ENCODE measurements around the gene GRID1. TPM values are rescaled to one million over a fixed set of nuclear protein-coding genes. Genes with fewer than 3 reads are reported as not detected.
A peak's percentile ranks its signal among the peaks of the same experiment; 100 is the strongest.

Gene GRID1
- total RNA-seq, 4 donors from 2014 or later = 0.40 to 1.9 (median 1.00) TPM

GRCh38 chr10:86399879-86400704 is 33.5 kb upstream of the GRID1 start:
- peak overlapping the region; percentile 33 to 71 (median 60) for H3K4me3 ChIP-seq
- H3K36me3 ChIP-seq = no peaks in the 10 kb centered on the region
- peak overlapping the region; percentile 80 to 94 (median 87) for H3K27ac ChIP-seq
- intact Hi-C loops (cut with DNase I; ENCODE audit: low total_unique reads) (loop anchor here (5.0 kb wide), 1 partner anchor 187 kb away; no protein-coding TSS in a partner anchor), in situ Hi-C loops (cut with MboI; ENCODE audit: low pct_ligation_motif_present in 1 of 4, low pct_unique_long_range_greater_than_20kb in 1 of 4, low sequenced_read_pairs in 3 of 4) (loop anchor here (5.0 to 25.0 kb wide), 3 partner anchors 185 to 187 kb away; no protein-coding TSS in a partner anchor)
- peaks cover 9 to 30% (median 26%) of the 10 kb centered on the region in 4 donors for H3K4me1 ChIP-seq
- peak; percentile 4 to 60 (median 49) for TF ChIP-seq POLR2AphosphoS5 (IDR thresholded peaks at IDR 0.05)
- no peak for TF ChIP-seq EP300 (IDR thresholded peaks at IDR 0.05; ENCODE audit: low read depth)
- peak; percentile 7 for TF ChIP-seq POLR2A (IDR thresholded peaks at IDR 0.05)
- peak; percentile 90 to 95 (median 93) for TF ChIP-seq CTCF (IDR thresholded peaks at IDR 0.05)
- H3K9me3 ChIP-seq = no peaks in the 10 kb centered on the region
- DNase-seq = peak; percentile 97
- 0% methylated on average over 54 of the region's 90 CpGs; no CpG with 5 or more reads in 1 of the 2 donors for WGBS, 2 donors (ENCODE audit: low coverage in 1 of 2)
- peaks cover 24% of the 10 kb centered on the region for H3K27me3 ChIP-seq

DNA sequence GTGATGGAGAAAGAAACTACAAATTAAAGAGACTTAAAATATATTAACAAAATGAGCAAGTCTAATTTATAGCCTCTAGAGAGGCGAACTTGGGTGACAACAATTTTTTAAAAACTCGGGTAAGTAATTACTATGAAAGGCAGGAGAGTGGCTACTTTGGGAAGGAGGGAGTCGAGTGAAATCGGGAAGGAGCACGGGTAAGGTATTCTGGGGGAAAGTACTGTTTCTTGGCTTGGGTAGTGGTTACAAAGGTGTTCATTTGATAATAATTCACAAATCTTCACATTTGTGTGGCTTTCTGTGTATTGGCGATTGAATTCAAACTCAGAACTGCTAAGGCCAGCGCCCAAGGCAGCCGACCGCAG is 32.9 kb upstream of the GRID1 start:
- peak overlapping the region in 2 of 4 donors; percentile 61 to 71 for H3K4me3 ChIP-seq
- no peak for TF ChIP-seq POLR2A (IDR thresholded peaks at IDR 0.05)

DNA sequence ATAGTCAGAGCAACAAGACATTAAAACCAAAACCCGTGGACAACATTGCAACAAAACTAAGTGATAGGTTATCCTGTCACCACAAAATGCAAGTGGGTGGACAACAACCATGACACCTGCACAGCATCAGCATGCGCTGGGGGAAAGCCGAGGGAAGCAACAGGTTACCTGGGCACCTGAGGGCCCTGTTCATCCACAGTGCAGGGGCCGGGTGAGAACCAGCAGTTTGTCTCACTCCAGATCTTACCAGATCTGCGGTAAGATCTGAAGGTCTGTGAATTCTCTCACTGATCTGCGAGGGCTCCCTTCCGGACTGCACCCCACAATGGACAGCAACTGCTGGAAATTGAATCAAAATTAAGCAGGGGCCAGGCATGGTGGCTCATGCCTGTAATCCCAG is 30.5 kb upstream of the GRID1 start:
- peaks cover 9 to 26% (median 21%) of the 10 kb centered on the region in 4 donors for H3K4me1 ChIP-seq
- H3K4me3 ChIP-seq = no peak overlapping the region
- TF ChIP-seq EP300 (IDR thresholded peaks at IDR 0.05; ENCODE audit: low read depth) = no peak
- no peak for TF ChIP-seq POLR2A (IDR thresholded peaks at IDR 0.05)
- TF ChIP-seq CTCF (IDR thresholded peaks at IDR 0.05) = no peak
- no peak for TF ChIP-seq POLR2AphosphoS5 (IDR thresholded peaks at IDR 0.05)
- intact Hi-C loops (cut with DNase I; ENCODE audit: low total_unique reads) = loop anchor here (5.0 kb wide), 1 partner anchor 190 kb away; no protein-coding TSS in a partner anchor
- H3K27me3 ChIP-seq = peaks cover 27% of the 10 kb centered on the region
- WGBS, 2 donors (ENCODE audit: low coverage in 1 of 2) = 76% methylated on average over 7 of the region's 7 CpGs; no CpG with 5 or more reads in 1 of the 2 donors
- H3K27ac ChIP-seq = no peak overlapping the region
- H3K9me3 ChIP-seq = no peaks in the 10 kb centered on the region
- no peaks in the 10 kb centered on the region for H3K36me3 ChIP-seq
- in situ Hi-C loops (cut with MboI; ENCODE audit: low pct_ligation_motif_present in 1 of 4, low pct_unique_long_range_greater_than_20kb in 1 of 4, low sequenced_read_pairs in 3 of 4) = loop anchor here (5.0 to 25.0 kb wide), 3 partner anchors 188 to 190 kb away; no protein-coding TSS in a partner anchor
- DNase-seq = no peak

More for the DNA sequence above, 32.9 kb upstream of the GRID1 start:
- 36 to 45% methylated on average over 6 to 9 of the region's 9 CpGs for WGBS, 2 donors (ENCODE audit: low coverage in 1 of 2)
- no peak for DNase-seq
- Histone ChIP-seq H3K4me1 (peaks cover 9 to 30% (median 26%) of the 10 kb centered on the region in 4 donors), H3K27me3 (peaks cover 24% of the 10 kb centered on the region), H3K36me3 (no peaks in the 10 kb centered on the region), H3K9me3 (no peaks in the 10 kb centered on the region), H3K27ac (peak overlapping the region; percentile 80 to 94 (median 87))
- in situ Hi-C loops (cut with MboI; ENCODE audit: low pct_ligation_motif_present in 1 of 4, low pct_unique_long_range_greater_than_20kb in 1 of 4, low sequenced_read_pairs in 3 of 4) = loop anchor here (5.0 to 25.0 kb wide), 3 partner anchors 185 to 188 kb away; no protein-coding TSS in a partner anchor
- intact Hi-C loops (cut with DNase I; ENCODE audit: low total_unique reads) = loop anchor here (5.0 kb wide), 1 partner anchor 188 kb away; no protein-coding TSS in a partner anchor

DNA sequence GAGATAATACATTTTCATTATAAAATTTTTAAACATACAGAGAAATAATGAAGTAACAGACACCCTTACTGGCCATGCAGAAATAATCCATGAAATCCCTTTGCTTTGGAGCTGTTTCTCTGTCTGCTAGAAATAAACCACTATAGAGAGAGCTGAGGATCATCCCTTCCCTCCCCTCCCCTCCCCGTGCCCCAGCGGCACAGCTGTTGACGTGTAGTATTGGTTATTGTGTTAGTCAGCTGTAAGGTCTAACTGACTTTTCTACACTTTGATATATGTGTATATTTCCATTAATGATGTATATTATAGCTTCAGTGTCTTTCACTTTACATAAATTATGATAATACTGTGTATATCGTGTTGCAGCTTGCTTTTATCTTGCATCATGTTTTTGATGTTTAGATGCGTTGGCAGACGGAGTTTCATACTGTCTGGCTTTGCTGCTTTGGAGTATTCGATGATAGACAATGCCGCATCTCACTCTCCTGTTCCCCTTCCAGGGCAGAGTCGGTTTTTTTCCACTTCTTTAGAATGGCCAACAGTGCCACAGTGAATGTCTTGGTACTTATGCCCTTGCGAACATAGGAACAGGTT is 27.4 kb upstream of the GRID1 start:
- intact Hi-C loops (cut with DNase I; ENCODE audit: low total_unique reads) = no loop called here

More for the DNA sequence above, 27.4 kb upstream of the GRID1 start:
- Histone ChIP-seq H3K36me3 (no peaks in the 10 kb centered on the region), H3K4me3 (no peak overlapping the region), H3K27me3 (peaks cover 23% of the 10 kb centered on the region), H3K9me3 (no peaks in the 10 kb centered on the region), H3K27ac (no peak overlapping the region), H3K4me1 (peaks cover 0 to 11% (median 10%) of the 10 kb centered on the region in 4 donors)
- in situ Hi-C loops (cut with MboI; ENCODE audit: low pct_ligation_motif_present in 1 of 4, low pct_unique_long_range_greater_than_20kb in 1 of 4, low sequenced_read_pairs in 3 of 4) = loop anchor here in 2 of 4 donors (10.0 to 25.0 kb wide), 2 partner anchors 191 to 193 kb away; no protein-coding TSS in a partner anchor
- TF ChIP-seq EP300 (IDR thresholded peaks at IDR 0.05; ENCODE audit: low read depth) = no peak
- TF ChIP-seq POLR2A (IDR thresholded peaks at IDR 0.05) = no peak
- TF ChIP-seq CTCF (IDR thresholded peaks at IDR 0.05) = no peak
- DNase-seq = no peak
- 29 to 66% methylated on average over 8 to 10 of the region's 10 CpGs for WGBS, 2 donors (ENCODE audit: low coverage in 1 of 2)
